ENCODE data around the gene UGT1A6.

The UGT1A6 gene

DNA sequence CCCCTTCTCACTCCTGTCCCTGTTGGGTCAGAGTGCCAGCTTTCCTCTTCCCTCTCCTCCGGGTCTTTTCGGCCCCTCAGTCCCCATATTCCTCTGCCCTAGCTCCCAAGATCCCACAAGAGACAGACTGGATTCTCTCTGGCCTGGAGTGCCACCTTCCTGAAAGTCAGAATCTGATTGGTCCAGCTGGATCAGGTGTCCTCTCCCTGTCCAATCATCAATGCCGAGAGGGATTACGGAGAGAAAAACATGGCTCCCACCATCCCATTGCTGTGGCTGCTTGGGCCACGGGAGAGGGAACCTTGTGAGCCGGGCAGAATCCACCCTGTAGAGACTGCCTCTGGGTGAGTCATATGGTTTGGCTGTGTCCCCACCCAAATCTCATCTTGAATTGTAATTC, 82.7 kb downstream of the UGT1A6 start:
- Histone ChIP-seq H3K27ac (replicated peaks) (no peak overlapping the region), H3K4me3 (replicated peaks; ENCODE audit: insufficient read depth, low read length) (no peak overlapping the region), H3K27me3 (ENCODE audit: insufficient read depth, poor library complexity, severe bottlenecking) (no peaks in the 10 kb centered on the region)
- TF ChIP-seq, protein P1, sequence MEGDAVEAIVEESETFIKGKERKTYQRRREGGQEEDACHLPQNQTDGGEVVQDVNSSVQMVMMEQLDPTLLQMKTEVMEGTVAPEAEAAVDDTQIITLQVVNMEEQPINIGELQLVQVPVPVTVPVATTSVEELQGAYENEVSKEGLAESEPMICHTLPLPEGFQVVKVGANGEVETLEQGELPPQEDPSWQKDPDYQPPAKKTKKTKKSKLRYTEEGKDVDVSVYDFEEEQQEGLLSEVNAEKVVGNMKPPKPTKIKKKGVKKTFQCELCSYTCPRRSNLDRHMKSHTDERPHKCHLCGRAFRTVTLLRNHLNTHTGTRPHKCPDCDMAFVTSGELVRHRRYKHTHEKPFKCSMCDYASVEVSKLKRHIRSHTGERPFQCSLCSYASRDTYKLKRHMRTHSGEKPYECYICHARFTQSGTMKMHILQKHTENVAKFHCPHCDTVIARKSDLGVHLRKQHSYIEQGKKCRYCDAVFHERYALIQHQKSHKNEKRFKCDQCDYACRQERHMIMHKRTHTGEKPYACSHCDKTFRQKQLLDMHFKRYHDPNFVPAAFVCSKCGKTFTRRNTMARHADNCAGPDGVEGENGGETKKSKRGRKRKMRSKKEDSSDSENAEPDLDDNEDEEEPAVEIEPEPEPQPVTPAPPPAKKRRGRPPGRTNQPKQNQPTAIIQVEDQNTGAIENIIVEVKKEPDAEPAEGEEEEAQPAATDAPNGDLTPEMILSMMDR (IDR thresholded peaks at IDR 0.05; ENCODE audit: insufficient read depth, low read length) = no peak
- TF ChIP-seq POLR2AphosphoS5 (IDR thresholded peaks at IDR 0.05; ENCODE audit: low read depth) (no peak), GABPA (IDR thresholded peaks at IDR 0.05; ENCODE audit: low read depth) (no peak), SPI1 (IDR thresholded peaks at IDR 0.05; ENCODE audit: borderline replicate concordance, low read depth) (no peak)
- TF ChIP-seq, protein P2, sequence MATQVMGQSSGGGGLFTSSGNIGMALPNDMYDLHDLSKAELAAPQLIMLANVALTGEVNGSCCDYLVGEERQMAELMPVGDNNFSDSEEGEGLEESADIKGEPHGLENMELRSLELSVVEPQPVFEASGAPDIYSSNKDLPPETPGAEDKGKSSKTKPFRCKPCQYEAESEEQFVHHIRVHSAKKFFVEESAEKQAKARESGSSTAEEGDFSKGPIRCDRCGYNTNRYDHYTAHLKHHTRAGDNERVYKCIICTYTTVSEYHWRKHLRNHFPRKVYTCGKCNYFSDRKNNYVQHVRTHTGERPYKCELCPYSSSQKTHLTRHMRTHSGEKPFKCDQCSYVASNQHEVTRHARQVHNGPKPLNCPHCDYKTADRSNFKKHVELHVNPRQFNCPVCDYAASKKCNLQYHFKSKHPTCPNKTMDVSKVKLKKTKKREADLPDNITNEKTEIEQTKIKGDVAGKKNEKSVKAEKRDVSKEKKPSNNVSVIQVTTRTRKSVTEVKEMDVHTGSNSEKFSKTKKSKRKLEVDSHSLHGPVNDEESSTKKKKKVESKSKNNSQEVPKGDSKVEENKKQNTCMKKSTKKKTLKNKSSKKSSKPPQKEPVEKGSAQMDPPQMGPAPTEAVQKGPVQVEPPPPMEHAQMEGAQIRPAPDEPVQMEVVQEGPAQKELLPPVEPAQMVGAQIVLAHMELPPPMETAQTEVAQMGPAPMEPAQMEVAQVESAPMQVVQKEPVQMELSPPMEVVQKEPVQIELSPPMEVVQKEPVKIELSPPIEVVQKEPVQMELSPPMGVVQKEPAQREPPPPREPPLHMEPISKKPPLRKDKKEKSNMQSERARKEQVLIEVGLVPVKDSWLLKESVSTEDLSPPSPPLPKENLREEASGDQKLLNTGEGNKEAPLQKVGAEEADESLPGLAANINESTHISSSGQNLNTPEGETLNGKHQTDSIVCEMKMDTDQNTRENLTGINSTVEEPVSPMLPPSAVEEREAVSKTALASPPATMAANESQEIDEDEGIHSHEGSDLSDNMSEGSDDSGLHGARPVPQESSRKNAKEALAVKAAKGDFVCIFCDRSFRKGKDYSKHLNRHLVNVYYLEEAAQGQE (IDR thresholded peaks at IDR 0.05; ENCODE audit: insufficient replicate concordance, low read depth) = no peak
- DNase-seq (ENCODE audit: low read depth in 1 of 2, low spot score in 1 of 2) = no peak

DNA sequence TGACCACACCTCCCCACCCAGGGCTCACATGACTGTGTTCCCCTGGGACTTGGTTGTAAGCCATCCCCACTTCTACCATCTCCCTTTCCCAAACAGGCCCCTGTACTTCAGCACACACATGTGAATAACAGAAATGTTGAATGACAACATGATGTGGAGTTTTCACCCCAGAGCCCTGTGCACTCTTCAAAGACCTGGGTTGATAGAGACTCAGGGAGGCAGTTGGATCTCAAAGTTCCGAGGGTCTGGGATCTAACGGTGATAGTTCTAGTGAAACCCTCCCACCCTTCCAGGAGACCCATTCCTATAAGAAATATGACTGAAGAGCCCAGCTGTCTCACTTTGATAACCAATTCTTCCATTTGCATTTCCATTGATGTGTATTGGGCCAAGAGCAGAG, 85.3 kb downstream of the UGT1A6 start, which contains the start of gene MROH2A:
Gene MROH2A (plus strand): TSS at position 301 of the 400 bp plus-strand sequence. CDS start 1,029 bp downstream, outside the sequence.
- no peak for DNase-seq (ENCODE audit: low read depth in 1 of 2, low spot score in 1 of 2)
- TF ChIP-seq, protein P1 (IDR thresholded peaks at IDR 0.05; ENCODE audit: insufficient read depth, low read length) = no peak
- TF ChIP-seq SPI1 (IDR thresholded peaks at IDR 0.05; ENCODE audit: borderline replicate concordance, low read depth) = no peak
- TF ChIP-seq GABPA (IDR thresholded peaks at IDR 0.05; ENCODE audit: low read depth) = no peak
- TF ChIP-seq POLR2AphosphoS5 (IDR thresholded peaks at IDR 0.05; ENCODE audit: low read depth) = no peak
- TF ChIP-seq, protein P2 (IDR thresholded peaks at IDR 0.05; ENCODE audit: insufficient replicate concordance, low read depth) = no peak
- H3K4me3 ChIP-seq (replicated peaks; ENCODE audit: insufficient read depth, low read length) = no peak within 1 kb of the TSS
- H3K27ac ChIP-seq (replicated peaks) = no peak within 1 kb of the TSS
- no peaks in the 10 kb centered on the region for H3K27me3 ChIP-seq (ENCODE audit: insufficient read depth, poor library complexity, severe bottlenecking)

DNA sequence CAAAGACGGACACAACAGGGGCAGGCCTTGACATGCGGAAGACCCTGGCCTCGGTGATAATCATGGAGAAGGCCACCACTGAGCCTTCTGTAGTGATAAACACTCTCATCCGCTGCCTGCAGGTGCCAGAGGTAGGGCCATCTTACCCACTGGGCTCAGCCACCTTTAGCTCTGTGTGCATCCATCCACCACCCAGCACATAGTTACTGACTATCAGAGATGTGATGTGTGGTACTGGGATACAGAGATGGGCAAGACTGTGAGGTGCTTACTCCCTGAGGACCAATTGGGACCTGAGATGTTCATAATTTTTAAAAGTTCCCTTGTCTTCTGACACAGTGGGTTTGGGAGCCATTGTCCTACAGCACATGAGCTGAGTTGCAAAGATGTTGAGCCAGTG, 87.0 kb downstream of the UGT1A6 start:
- TF ChIP-seq GABPA (IDR thresholded peaks at IDR 0.05; ENCODE audit: low read depth) = no peak
- TF ChIP-seq POLR2AphosphoS5 (IDR thresholded peaks at IDR 0.05; ENCODE audit: low read depth) = no peak
- TF ChIP-seq, protein P1 (IDR thresholded peaks at IDR 0.05; ENCODE audit: insufficient read depth, low read length) = no peak
- no peak for TF ChIP-seq SPI1 (IDR thresholded peaks at IDR 0.05; ENCODE audit: borderline replicate concordance, low read depth)
- TF ChIP-seq, protein P2 (IDR thresholded peaks at IDR 0.05; ENCODE audit: insufficient replicate concordance, low read depth) = no peak
- H3K27ac ChIP-seq (replicated peaks) = no peak overlapping the region
- H3K27me3 ChIP-seq (ENCODE audit: insufficient read depth, poor library complexity, severe bottlenecking) = no peaks in the 10 kb centered on the region
- DNase-seq (ENCODE audit: low read depth in 1 of 2, low spot score in 1 of 2) = no peak
- no peak overlapping the region for H3K4me3 ChIP-seq (replicated peaks; ENCODE audit: insufficient read depth, low read length)
